SK-N-SH (cell line): ENCODE results near the gene NTRK3. TPM values are rescaled to one million over a fixed set of nuclear protein-coding genes. Genes with fewer than 3 reads are reported as not detected.

Experiments
- CTCF ChIA-PET: fragments of 300-600, 350-600 bp; formaldehyde crosslinking; extraction: SDS; loops from one replicate; lab custom pipeline; 2021; lab: Yijun Ruan, JAX
- POLR2A ChIA-PET: fragments of 350-600 bp; sonication (Branson Sonifier 250); formaldehyde crosslinking; extraction: SDS; loops from one replicate; lab custom pipeline; 2020; ENCODE audit warnings: antibody characterized with exemption, inconsistent platforms; lab: Yijun Ruan, JAX
- DNase-seq: peaks from one replicate; pipeline ENCODE4 v3.0.0; 2012
- H2AFZ ChIP-seq: fragments of 200-600 bp; sonication (generic); 2 replicates; pipeline ENCODE4 v1.8.1; 2016; ENCODE audit warnings: antibody characterized with exemption, mild to moderate bottlenecking, low read depth
- H3F3A ChIP-seq: fragments of 200-600 bp; sonication (generic); replicated peaks from 2 replicates; pipeline ENCODE3; 2016; ENCODE audit warnings: antibody characterized with exemption, mild to moderate bottlenecking; ENCODE audit not compliant: insufficient read depth
- H3K27ac ChIP-seq, 2 experiments: fragments of 200-500 bp in 1 of 2; fragments of 200-600 bp in 1 of 2; sonication (Bioruptor generic) in 1 of 2; sonication (generic), shearing (Covaris generic) in 1 of 2; 2 replicates each; pipeline versions ENCODE4 v1.5.1 to v1.6.1; 2014 to 2016; ENCODE audit warnings: low read depth in 2 of 2, inconsistent platforms in 1 of 2, low read length in 1 of 2, mild to moderate bottlenecking in 1 of 2, mixed read lengths in 1 of 2
- H3K27me3 ChIP-seq: fragments of 200-600 bp; sonication (generic), shearing (Covaris generic); 2 replicates; pipeline ENCODE4 v1.6.1; 2016; ENCODE audit warnings: mixed run types; ENCODE audit not compliant: insufficient read depth
- H3K36me3 ChIP-seq, 2 experiments: fragments of 200-500 bp in 1 of 2; fragments of 200-600 bp in 1 of 2; sonication (Bioruptor generic) in 1 of 2; sonication (generic) in 1 of 2; replicated peaks in 1 of 2; 2 replicates each; pipeline versions ENCODE3 to v1.5.1; 2014 to 2016; ENCODE audit warnings: low read length in 1 of 2, mild to moderate bottlenecking in 1 of 2; ENCODE audit not compliant: insufficient read depth in 2 of 2, control insufficient read depth in 1 of 2
- H3K4me1 ChIP-seq, 2 experiments: fragments of 200-500 bp in 1 of 2; fragments of 200-600 bp in 1 of 2; sonication (Bioruptor generic) in 1 of 2; sonication (generic), shearing (Covaris generic) in 1 of 2; 2 replicates each; pipeline versions ENCODE4 v1.5.1 to v1.6.1; 2014 to 2016; ENCODE audit warnings: low read depth in 1 of 2, low read length in 1 of 2, mixed run types in 1 of 2; ENCODE audit not compliant: insufficient read depth in 2 of 2, control insufficient read depth in 1 of 2
- H3K4me2 ChIP-seq: fragments of 200-600 bp; sonication (generic), shearing (Covaris generic); 2 replicates; pipeline ENCODE4 v1.6.1; 2017; ENCODE audit warnings: mixed run types
- H3K4me3 ChIP-seq, 2 experiments: fragments of 200-500 bp in 1 of 2; fragments of 200-600 bp in 1 of 2; sonication (Bioruptor generic) in 1 of 2; sonication (generic), shearing (Covaris generic) in 1 of 2; 2 replicates each; pipeline versions ENCODE4 v1.5.1 to v1.8.1; 2014 to 2016; ENCODE audit warnings: low read depth in 2 of 2, inconsistent platforms in 1 of 2, low read length in 1 of 2, mild to moderate bottlenecking in 1 of 2, mixed read lengths in 1 of 2, moderate library complexity in 1 of 2
- H3K79me2 ChIP-seq: fragments of 200-600 bp; sonication (generic); 2 replicates; pipeline ENCODE4 v1.8.1; 2017; ENCODE audit warnings: mild to moderate bottlenecking; ENCODE audit not compliant: insufficient read depth
- H3K9ac ChIP-seq: fragments of 200-600 bp; sonication (generic); 2 replicates; pipeline ENCODE4 v1.6.1; 2017; ENCODE audit warnings: mixed run types
- H3K9me2 ChIP-seq: fragments of 200-600 bp; sonication (generic); 2 replicates; pipeline ENCODE4 v1.6.1; 2017; ENCODE audit warnings: mixed run types
- H3K9me3 ChIP-seq: fragments of 200-600 bp; sonication (generic); 2 replicates; pipeline ENCODE4 v1.6.1; 2017; ENCODE audit warnings: mixed run types, mild to moderate bottlenecking, moderate library complexity
- H4K20me1 ChIP-seq: fragments of 200-600 bp; sonication (generic); 2 replicates; pipeline ENCODE4 v1.6.1; 2017; ENCODE audit warnings: mild to moderate bottlenecking, mixed run types; ENCODE audit not compliant: insufficient read depth
- EP300 ChIP-seq, 2 experiments: IDR thresholded peaks; 2 replicates each; pipeline versions ENCODE4 v1.4.0 to v1.6.1; 2012; ENCODE audit warnings: borderline replicate concordance in 1 of 2, low read depth in 1 of 2, low read length in 1 of 2
- FOSL2 ChIP-seq: IDR thresholded peaks from 2 replicates; pipeline ENCODE4 v1.4.0; 2012; ENCODE audit warnings: low read depth, mild to moderate bottlenecking, moderate library complexity, borderline replicate concordance
- FOXJ3 ChIP-seq: sonication (generic); formaldehyde crosslinking; IDR thresholded peaks from 2 replicates; pipeline ENCODE4 v1.5.1; 2020; ENCODE audit warnings: mild to moderate bottlenecking, missing genetic modification reagents
- GABPA ChIP-seq: IDR thresholded peaks from 2 replicates; pipeline ENCODE4 v1.4.0; 2012; ENCODE audit warnings: low read depth, mild to moderate bottlenecking
- JUND ChIP-seq: IDR thresholded peaks from 2 replicates; pipeline ENCODE4 v1.4.0; 2012
- RAD21 ChIP-seq: IDR thresholded peaks from 2 replicates; pipeline ENCODE4 v1.6.1; 2012; ENCODE audit warnings: mild to moderate bottlenecking, low read length
- RCOR1 ChIP-seq: fragments of 150-350 bp; IDR thresholded peaks from 2 replicates; pipeline ENCODE4 v1.6.1; 2017; ENCODE audit warnings: antibody characterized with exemption, low read length
- SIN3A ChIP-seq: IDR thresholded peaks from 2 replicates; pipeline ENCODE4 v1.6.1; 2012; ENCODE audit warnings: low read depth, mild to moderate bottlenecking, low read length, moderate library complexity, borderline replicate concordance
- SMC3 ChIP-seq: IDR thresholded peaks from 2 replicates; pipeline ENCODE4 v1.6.1; 2012; ENCODE audit warnings: low read depth, low read length, improper control_type of control experiment
- YY1 ChIP-seq: IDR thresholded peaks from 2 replicates; pipeline ENCODE4 v1.4.0; 2012; ENCODE audit warnings: low read depth, mild to moderate bottlenecking
- WGBS: methylation state at CpG from one replicate; pipeline ENCODE4 v1.1.6; 2017; ENCODE audit warnings: low lambda C conversion rate; 5-methylcytosine and 5-hydroxymethylcytosine counted together
- polyA plus RNA-seq, 3 experiments: library from polyadenylated mRNA; depleted of rRNA; stranded (reverse); fragments of >200 nt; gene quantifications; 2 replicates each; pipeline ENCODE4 v1.2.3, GENCODE V29; 2012
- TF ChIP-seq, protein P1 (sequence below): IDR thresholded peaks from 2 replicates; pipeline ENCODE4; 2012
- TF ChIP-seq, protein P2 (sequence below): IDR thresholded peaks from 2 replicates; pipeline ENCODE4 v1.4.0; 2012; ENCODE audit warnings: low read depth, borderline replicate concordance
- TF ChIP-seq, protein P3 (sequence below): IDR thresholded peaks from 2 replicates; pipeline ENCODE4 v1.4.0; 2012; ENCODE audit warnings: low read depth
- TF ChIP-seq, protein P4 (sequence below): fragments of 200-600 bp; sonication (generic); IDR thresholded peaks from 2 replicates; pipeline ENCODE4 v1.6.1; 2017; ENCODE audit warnings: antibody characterized with exemption, mild to moderate bottlenecking, moderate library complexity
- TF ChIP-seq, protein P5 (sequence below): fragments of 150-350 bp; IDR thresholded peaks from 2 replicates; pipeline ENCODE4 v1.6.1; 2016; ENCODE audit warnings: mild to moderate bottlenecking, low read depth, low read length

Gene NTRK3
- polyA plus RNA-seq, 1 of the 3 experiments (the other 2 are of a cell fraction) = 2.6 TPM

DNA sequence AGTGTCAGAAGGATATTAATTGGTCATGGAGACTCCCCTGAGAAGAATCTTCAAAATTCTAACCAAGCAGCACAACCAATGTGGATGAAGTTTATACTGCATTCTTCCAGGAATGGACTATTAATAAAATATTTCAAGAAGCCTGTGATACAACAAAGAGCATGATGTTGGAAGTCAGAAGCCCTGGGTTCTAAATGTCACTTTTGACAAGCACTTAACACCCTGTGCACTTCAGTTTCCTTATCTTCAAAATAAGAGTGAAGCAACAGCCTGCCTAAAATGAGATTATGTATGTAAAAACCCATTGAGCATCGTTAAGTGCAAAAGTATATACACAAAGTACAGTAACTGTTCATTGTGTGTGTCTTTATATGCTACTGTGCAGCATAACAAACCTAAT lies 369.4 kb downstream of the NTRK3 start:
- H3K9me2 ChIP-seq = no peaks in the 10 kb centered on the region; the same call in 1 of the 2 replicates
- H3K9me3 ChIP-seq = peaks cover 8% of the 10 kb centered on the region
- no peak overlapping the region for H3K4me3 ChIP-seq
- no peak overlapping the region for H3K27ac ChIP-seq
- no peak overlapping the region for H3K9ac ChIP-seq
- DNase-seq = no peak
- TF ChIP-seq, protein P1, sequence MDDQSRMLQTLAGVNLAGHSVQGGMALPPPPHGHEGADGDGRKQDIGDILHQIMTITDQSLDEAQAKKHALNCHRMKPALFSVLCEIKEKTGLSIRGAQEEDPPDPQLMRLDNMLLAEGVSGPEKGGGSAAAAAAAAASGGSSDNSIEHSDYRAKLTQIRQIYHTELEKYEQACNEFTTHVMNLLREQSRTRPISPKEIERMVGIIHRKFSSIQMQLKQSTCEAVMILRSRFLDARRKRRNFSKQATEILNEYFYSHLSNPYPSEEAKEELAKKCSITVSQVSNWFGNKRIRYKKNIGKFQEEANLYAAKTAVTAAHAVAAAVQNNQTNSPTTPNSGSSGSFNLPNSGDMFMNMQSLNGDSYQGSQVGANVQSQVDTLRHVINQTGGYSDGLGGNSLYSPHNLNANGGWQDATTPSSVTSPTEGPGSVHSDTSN = no peak
- TF ChIP-seq EP300 (IDR thresholded peaks at IDR 0.05; ENCODE audit: borderline replicate concordance in 1 of 2, low read depth in 1 of 2, low read length in 1 of 2) = no peak
- no peak for TF ChIP-seq RAD21
- no peak for TF ChIP-seq SMC3
- no peak for TF ChIP-seq JUND
- TF ChIP-seq GABPA = no peak
- TF ChIP-seq, protein P2, sequence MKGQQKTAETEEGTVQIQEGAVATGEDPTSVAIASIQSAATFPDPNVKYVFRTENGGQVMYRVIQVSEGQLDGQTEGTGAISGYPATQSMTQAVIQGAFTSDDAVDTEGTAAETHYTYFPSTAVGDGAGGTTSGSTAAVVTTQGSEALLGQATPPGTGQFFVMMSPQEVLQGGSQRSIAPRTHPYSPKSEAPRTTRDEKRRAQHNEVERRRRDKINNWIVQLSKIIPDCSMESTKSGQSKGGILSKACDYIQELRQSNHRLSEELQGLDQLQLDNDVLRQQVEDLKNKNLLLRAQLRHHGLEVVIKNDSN = no peak
- no peak for TF ChIP-seq SIN3A
- TF ChIP-seq RCOR1 = no peak
- no peak for TF ChIP-seq FOXJ3 (CRISPR knock-in tag)
- TF ChIP-seq, protein P3, sequence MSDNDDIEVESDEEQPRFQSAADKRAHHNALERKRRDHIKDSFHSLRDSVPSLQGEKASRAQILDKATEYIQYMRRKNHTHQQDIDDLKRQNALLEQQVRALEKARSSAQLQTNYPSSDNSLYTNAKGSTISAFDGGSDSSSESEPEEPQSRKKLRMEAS = no peak
- TF ChIP-seq YY1 = no peak
- TF ChIP-seq, protein P4, sequence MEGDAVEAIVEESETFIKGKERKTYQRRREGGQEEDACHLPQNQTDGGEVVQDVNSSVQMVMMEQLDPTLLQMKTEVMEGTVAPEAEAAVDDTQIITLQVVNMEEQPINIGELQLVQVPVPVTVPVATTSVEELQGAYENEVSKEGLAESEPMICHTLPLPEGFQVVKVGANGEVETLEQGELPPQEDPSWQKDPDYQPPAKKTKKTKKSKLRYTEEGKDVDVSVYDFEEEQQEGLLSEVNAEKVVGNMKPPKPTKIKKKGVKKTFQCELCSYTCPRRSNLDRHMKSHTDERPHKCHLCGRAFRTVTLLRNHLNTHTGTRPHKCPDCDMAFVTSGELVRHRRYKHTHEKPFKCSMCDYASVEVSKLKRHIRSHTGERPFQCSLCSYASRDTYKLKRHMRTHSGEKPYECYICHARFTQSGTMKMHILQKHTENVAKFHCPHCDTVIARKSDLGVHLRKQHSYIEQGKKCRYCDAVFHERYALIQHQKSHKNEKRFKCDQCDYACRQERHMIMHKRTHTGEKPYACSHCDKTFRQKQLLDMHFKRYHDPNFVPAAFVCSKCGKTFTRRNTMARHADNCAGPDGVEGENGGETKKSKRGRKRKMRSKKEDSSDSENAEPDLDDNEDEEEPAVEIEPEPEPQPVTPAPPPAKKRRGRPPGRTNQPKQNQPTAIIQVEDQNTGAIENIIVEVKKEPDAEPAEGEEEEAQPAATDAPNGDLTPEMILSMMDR = no peak
- no peak for TF ChIP-seq FOSL2
- TF ChIP-seq, protein P5, sequence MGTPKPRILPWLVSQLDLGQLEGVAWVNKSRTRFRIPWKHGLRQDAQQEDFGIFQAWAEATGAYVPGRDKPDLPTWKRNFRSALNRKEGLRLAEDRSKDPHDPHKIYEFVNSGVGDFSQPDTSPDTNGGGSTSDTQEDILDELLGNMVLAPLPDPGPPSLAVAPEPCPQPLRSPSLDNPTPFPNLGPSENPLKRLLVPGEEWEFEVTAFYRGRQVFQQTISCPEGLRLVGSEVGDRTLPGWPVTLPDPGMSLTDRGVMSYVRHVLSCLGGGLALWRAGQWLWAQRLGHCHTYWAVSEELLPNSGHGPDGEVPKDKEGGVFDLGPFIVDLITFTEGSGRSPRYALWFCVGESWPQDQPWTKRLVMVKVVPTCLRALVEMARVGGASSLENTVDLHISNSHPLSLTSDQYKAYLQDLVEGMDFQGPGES = no peak
- H3K36me3 ChIP-seq = no peaks in the 10 kb centered on the region
- H3K27me3 ChIP-seq = no peaks in the 10 kb centered on the region
- H3K4me2 ChIP-seq = no peak overlapping the region
- ChIA-PET CTCF (no interaction called here), POLR2A (no interaction called here)
- H3K79me2 ChIP-seq = no peaks in the 10 kb centered on the region
- H2AFZ ChIP-seq = no peak overlapping the region
- H4K20me1 ChIP-seq = no peaks in the 10 kb centered on the region
- no peaks in the 10 kb centered on the region for H3F3A ChIP-seq
- H3K4me1 ChIP-seq = no peaks in the 10 kb centered on the region
- 29% methylated on average over 1 of the region's 1 CpG for WGBS
